ENCODE results near the gene PCDH9. TPM values are rescaled to one million over a fixed set of nuclear protein-coding genes. Genes with fewer than 3 reads are reported as not detected.
"Not testable (repeated sequence)": the region's sequence is repeated elsewhere in the genome, so short reads cannot be mapped to it uniquely, and the experiment has no call there.

Gene PCDH9
- total RNA-seq, 1 experiment from 2014 or later: 5.8 TPM

DNA sequence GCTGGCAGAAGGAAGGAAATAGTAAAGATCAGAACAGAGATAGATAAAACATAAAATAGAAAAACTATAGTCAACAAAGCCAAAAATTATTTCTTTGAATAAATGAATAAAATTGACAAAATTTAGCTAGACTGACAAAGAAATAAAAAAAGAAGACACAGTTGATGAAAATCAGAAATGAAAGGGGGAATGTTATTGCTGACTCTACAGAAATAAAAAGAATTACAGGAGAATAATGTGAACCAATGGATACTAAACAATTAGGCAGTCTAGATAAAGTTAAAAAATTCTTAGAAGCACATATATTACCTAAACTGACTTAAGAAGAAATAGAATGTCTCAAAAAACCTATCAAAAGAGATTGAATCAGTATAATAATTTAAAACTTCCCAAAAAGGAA, 933.8 kb downstream of the PCDH9 start:
- Histone ChIP-seq H3K4me1 (ENCODE audit: insufficient read depth, low read length, poor library complexity, severe bottlenecking) (no peaks in the 10 kb centered on the region), H3K4me3 (ENCODE audit: low read depth, low read length, poor library complexity, severe bottlenecking) (no peak overlapping the region), H3K27me3 (replicated peaks; ENCODE audit: insufficient read depth, low read depth, low read length, poor library complexity) (no peaks in the 10 kb centered on the region), H3K27ac (ENCODE audit: low read depth, low read length, poor library complexity, severe bottlenecking) (no peak overlapping the region), H3K9me3 (ENCODE audit: low read depth, low read length, poor library complexity, severe bottlenecking) (peaks cover 8% of the 10 kb centered on the region), H3K36me3 (ENCODE audit: insufficient read depth, low read length, poor library complexity, severe bottlenecking) (no peaks in the 10 kb centered on the region)
- intact Hi-C loops (cut with micrococcal nuclease; ENCODE audit: unreplicated experiment): no loop called here
- POLR2A ChIA-PET (ENCODE audit: low non-redundant PET): no interaction called here
- CTCF ChIA-PET: no interaction called here
- no TSS peak for BruUV-seq (replicated peaks)
- no peak for DNase-seq (ENCODE audit: low spot score)
- no peak for TF ChIP-seq EZH2 (IDR thresholded peaks at IDR 0.05; ENCODE audit: borderline replicate concordance, low read depth, low read length, poor library complexity, severe bottlenecking)
- TF ChIP-seq, protein P1, sequence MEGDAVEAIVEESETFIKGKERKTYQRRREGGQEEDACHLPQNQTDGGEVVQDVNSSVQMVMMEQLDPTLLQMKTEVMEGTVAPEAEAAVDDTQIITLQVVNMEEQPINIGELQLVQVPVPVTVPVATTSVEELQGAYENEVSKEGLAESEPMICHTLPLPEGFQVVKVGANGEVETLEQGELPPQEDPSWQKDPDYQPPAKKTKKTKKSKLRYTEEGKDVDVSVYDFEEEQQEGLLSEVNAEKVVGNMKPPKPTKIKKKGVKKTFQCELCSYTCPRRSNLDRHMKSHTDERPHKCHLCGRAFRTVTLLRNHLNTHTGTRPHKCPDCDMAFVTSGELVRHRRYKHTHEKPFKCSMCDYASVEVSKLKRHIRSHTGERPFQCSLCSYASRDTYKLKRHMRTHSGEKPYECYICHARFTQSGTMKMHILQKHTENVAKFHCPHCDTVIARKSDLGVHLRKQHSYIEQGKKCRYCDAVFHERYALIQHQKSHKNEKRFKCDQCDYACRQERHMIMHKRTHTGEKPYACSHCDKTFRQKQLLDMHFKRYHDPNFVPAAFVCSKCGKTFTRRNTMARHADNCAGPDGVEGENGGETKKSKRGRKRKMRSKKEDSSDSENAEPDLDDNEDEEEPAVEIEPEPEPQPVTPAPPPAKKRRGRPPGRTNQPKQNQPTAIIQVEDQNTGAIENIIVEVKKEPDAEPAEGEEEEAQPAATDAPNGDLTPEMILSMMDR (conservative IDR thresholded peaks at IDR 0.05; ENCODE audit: low read depth, low read length): no peak

DNA sequence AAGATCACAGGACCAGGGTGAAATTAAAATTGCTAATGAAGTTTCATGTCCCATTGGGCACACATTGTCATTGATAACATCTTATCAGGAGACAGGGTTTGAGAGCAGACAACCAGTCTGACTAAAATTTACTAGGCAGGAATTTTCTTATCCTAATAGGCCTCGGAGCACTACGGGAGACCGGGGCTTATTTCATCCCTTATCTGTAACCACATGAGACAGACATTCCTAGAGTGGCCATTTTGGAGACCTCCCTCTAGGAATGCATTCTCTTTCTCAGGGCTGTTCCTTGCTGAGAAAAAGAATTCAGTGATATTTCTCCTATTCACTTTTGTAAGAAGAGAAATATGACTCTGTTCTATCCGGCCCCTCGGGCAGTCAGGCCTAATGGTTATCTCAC, 943.3 kb downstream of the PCDH9 start:
- H3K27ac ChIP-seq (ENCODE audit: low read depth, low read length, poor library complexity, severe bottlenecking); POLR2A ChIA-PET (ENCODE audit: low non-redundant PET); H3K9me3 ChIP-seq (ENCODE audit: low read depth, low read length, poor library complexity, severe bottlenecking); H3K27me3 ChIP-seq (replicated peaks; ENCODE audit: insufficient read depth, low read depth, low read length, poor library complexity); BruUV-seq (replicated peaks); H3K36me3 ChIP-seq (ENCODE audit: insufficient read depth, low read length, poor library complexity, severe bottlenecking); intact Hi-C loops (cut with micrococcal nuclease; ENCODE audit: unreplicated experiment); CTCF ChIA-PET; H3K4me3 ChIP-seq (ENCODE audit: low read depth, low read length, poor library complexity, severe bottlenecking); H3K4me1 ChIP-seq (ENCODE audit: insufficient read depth, low read length, poor library complexity, severe bottlenecking); DNase-seq (ENCODE audit: low spot score): not testable (repeated sequence)

DNA sequence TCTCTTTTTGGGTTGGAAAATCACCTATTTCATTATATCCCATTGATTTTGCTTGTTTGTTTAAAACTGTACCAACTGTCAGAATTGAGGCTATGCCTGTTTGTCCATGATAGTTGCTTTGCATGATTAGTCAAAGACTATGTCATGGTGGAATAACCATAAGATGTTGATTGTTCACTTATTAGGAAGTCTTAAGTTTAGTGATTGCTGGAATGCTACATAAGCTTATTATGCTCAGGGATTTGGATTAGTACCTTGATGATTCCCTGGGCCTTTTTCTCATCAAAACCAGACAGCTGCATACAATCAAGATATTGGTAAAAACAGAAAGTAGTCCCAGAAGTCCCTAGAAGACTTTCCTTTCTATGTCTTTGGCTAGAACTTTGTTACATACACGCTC, 954.7 kb downstream of the PCDH9 start:
- ChIA-PET CTCF (no interaction called here), POLR2A (ENCODE audit: low non-redundant PET) (no interaction called here)
- no TSS peak for BruUV-seq (replicated peaks)

GRCh38 chr13:66273011-66273410, 957.1 kb downstream of the PCDH9 start:
- no peak for DNase-seq (ENCODE audit: low spot score)

More for the DNA sequence above, 954.7 kb downstream of the PCDH9 start:
- Histone ChIP-seq H3K4me3 (ENCODE audit: low read depth, low read length, poor library complexity, severe bottlenecking) (no peak overlapping the region), H3K27me3 (replicated peaks; ENCODE audit: insufficient read depth, low read depth, low read length, poor library complexity) (no peaks in the 10 kb centered on the region), H3K9me3 (ENCODE audit: low read depth, low read length, poor library complexity, severe bottlenecking) (peaks cover 12% of the 10 kb centered on the region), H3K36me3 (ENCODE audit: insufficient read depth, low read length, poor library complexity, severe bottlenecking) (no peaks in the 10 kb centered on the region), H3K27ac (ENCODE audit: low read depth, low read length, poor library complexity, severe bottlenecking) (no peak overlapping the region), H3K4me1 (ENCODE audit: insufficient read depth, low read length, poor library complexity, severe bottlenecking) (no peaks in the 10 kb centered on the region)
- TF ChIP-seq, protein P1 (conservative IDR thresholded peaks at IDR 0.05; ENCODE audit: low read depth, low read length): no peak
- no peak for TF ChIP-seq EZH2 (IDR thresholded peaks at IDR 0.05; ENCODE audit: borderline replicate concordance, low read depth, low read length, poor library complexity, severe bottlenecking)
- no peak for DNase-seq (ENCODE audit: low spot score)
- intact Hi-C loops (cut with micrococcal nuclease; ENCODE audit: unreplicated experiment): no loop called here

More at GRCh38 chr13:66273011-66273410, 957.1 kb downstream of the PCDH9 start:
- intact Hi-C loops (cut with micrococcal nuclease; ENCODE audit: unreplicated experiment): no loop called here
- Histone ChIP-seq H3K27me3 (replicated peaks; ENCODE audit: insufficient read depth, low read depth, low read length, poor library complexity) (no peaks in the 10 kb centered on the region), H3K27ac (ENCODE audit: low read depth, low read length, poor library complexity, severe bottlenecking) (no peak overlapping the region), H3K4me3 (ENCODE audit: low read depth, low read length, poor library complexity, severe bottlenecking) (no peak overlapping the region), H3K4me1 (ENCODE audit: insufficient read depth, low read length, poor library complexity, severe bottlenecking) (no peaks in the 10 kb centered on the region), H3K9me3 (ENCODE audit: low read depth, low read length, poor library complexity, severe bottlenecking) (peaks cover 8% of the 10 kb centered on the region), H3K36me3 (ENCODE audit: insufficient read depth, low read length, poor library complexity, severe bottlenecking) (no peaks in the 10 kb centered on the region)
- CTCF ChIA-PET: no interaction called here
- no TSS peak for BruUV-seq (replicated peaks)
- POLR2A ChIA-PET (ENCODE audit: low non-redundant PET): no interaction called here
- no peak for TF ChIP-seq EZH2 (IDR thresholded peaks at IDR 0.05; ENCODE audit: borderline replicate concordance, low read depth, low read length, poor library complexity, severe bottlenecking)

Measured in A673 (cell line).